Trophoblast cell (in vitro differentiated cells and primary cell): ENCODE results near the gene SESN1.

Experiments used
- DNase-seq, 2 donors: peaks; one replicate each; pipeline ENCODE4 v3.0.0-alpha.2; 2016
- H2AFZ ChIP-seq: 2 replicates; pipeline ENCODE4 v1.6.1; 2013; ENCODE audit warnings: low read length, moderate library complexity, mild to moderate bottlenecking; ENCODE audit not compliant: insufficient read depth, poor library complexity
- H2AK5ac ChIP-seq: 2 replicates; pipeline ENCODE4 v1.6.1; 2013; ENCODE audit warnings: mild to moderate bottlenecking, low read length
- H2BK120ac ChIP-seq: 2 replicates; pipeline ENCODE4 v1.6.1; 2013; ENCODE audit warnings: low read length, mild to moderate bottlenecking, moderate library complexity; ENCODE audit not compliant: insufficient read depth, poor library complexity
- H2BK12ac ChIP-seq: 2 replicates; pipeline ENCODE4 v1.6.1; 2013; ENCODE audit warnings: mild to moderate bottlenecking, low read length, moderate library complexity
- H2BK5ac ChIP-seq: 2 replicates; pipeline ENCODE4 v1.6.1; 2013; ENCODE audit warnings: low read length, low read depth, moderate library complexity, mild to moderate bottlenecking; ENCODE audit not compliant: poor library complexity
- H3K14ac ChIP-seq: 2 replicates; pipeline ENCODE4 v1.6.1; 2013; ENCODE audit warnings: mild to moderate bottlenecking, low read length
- H3K18ac ChIP-seq: 2 replicates; pipeline ENCODE4 v1.6.1; 2013; ENCODE audit warnings: mild to moderate bottlenecking, low read length
- H3K23ac ChIP-seq: 2 replicates; pipeline ENCODE4 v1.6.1; 2013; ENCODE audit warnings: low read length
- H3K27ac ChIP-seq: 2 replicates; pipeline ENCODE4 v1.5.1; 2013; ENCODE audit warnings: low read depth, mild to moderate bottlenecking, inconsistent platforms, low read length, moderate library complexity
- H3K27me3 ChIP-seq: 2 replicates; pipeline ENCODE4 v1.6.1; 2013; ENCODE audit warnings: inconsistent platforms, mild to moderate bottlenecking, low read length, moderate library complexity; ENCODE audit not compliant: insufficient read depth
- H3K36me3 ChIP-seq, 2 experiments: 1 replicate in 1 of 2; 2 replicates in 1 of 2; pipeline ENCODE4 v1.6.1; 2013; ENCODE audit warnings: low read length in 2 of 2, mild to moderate bottlenecking in 2 of 2, moderate library complexity in 1 of 2; ENCODE audit not compliant: insufficient read depth in 2 of 2, control insufficient read depth in 1 of 2
- H3K4ac ChIP-seq: 2 replicates; pipeline ENCODE4 v1.6.1; 2013; ENCODE audit warnings: low read depth, mild to moderate bottlenecking, low read length, moderate library complexity
- H3K4me1 ChIP-seq, 2 experiments: 1 replicate in 1 of 2; 2 replicates in 1 of 2; pipeline ENCODE4 v1.6.1; 2013; ENCODE audit warnings: low read length in 2 of 2, mild to moderate bottlenecking in 2 of 2, moderate library complexity in 1 of 2; ENCODE audit not compliant: insufficient read depth in 2 of 2, control insufficient read depth in 1 of 2
- H3K4me2 ChIP-seq: 2 replicates; pipeline ENCODE4 v1.6.1; 2013; ENCODE audit warnings: inconsistent platforms, mild to moderate bottlenecking, low read length, moderate library complexity
- H3K4me3 ChIP-seq: 2 replicates; pipeline ENCODE4 v1.5.1; 2013; ENCODE audit warnings: mild to moderate bottlenecking, low read depth, low read length, inconsistent platforms
- H3K79me1 ChIP-seq: one replicate; pipeline ENCODE4 v1.6.1; 2013; ENCODE audit warnings: low read length
- H3K79me2 ChIP-seq: 2 replicates; pipeline ENCODE4 v1.6.1; 2013; ENCODE audit warnings: low read length, mild to moderate bottlenecking; ENCODE audit not compliant: control insufficient read depth, insufficient read depth, poor library complexity
- H3K9ac ChIP-seq: 2 replicates; pipeline ENCODE4 v1.6.1; 2013; ENCODE audit warnings: mild to moderate bottlenecking, low read length
- H3K9me3 ChIP-seq: 2 replicates; pipeline ENCODE4 v1.6.1; 2013; ENCODE audit warnings: low read depth, mild to moderate bottlenecking, control low read depth, inconsistent platforms, low read length; ENCODE audit not compliant: insufficient read depth
- H4K12ac ChIP-seq: 2 replicates; pipeline ENCODE4 v1.6.1; 2013; ENCODE audit warnings: low read depth, mild to moderate bottlenecking, low read length, moderate library complexity
- H4K8ac ChIP-seq: 2 replicates; pipeline ENCODE4 v1.6.1; 2013; ENCODE audit warnings: low read depth, mild to moderate bottlenecking, low read length, moderate library complexity
- H4K91ac ChIP-seq: one replicate; pipeline ENCODE4 v1.6.1; 2013; ENCODE audit warnings: low read depth, mild to moderate bottlenecking, low read length, moderate library complexity
- WGBS: extraction: QIAGEN DNeasy Blood & Tissue Kit; methylation state at CpG from one replicate; pipeline ENCODE4 v1.1.7; 2013; ENCODE audit warnings: missing lambda C conversion rate; ENCODE audit not compliant: insufficient read length, insufficient coverage; ENCODE audit errors: extremely low coverage; 5-methylcytosine and 5-hydroxymethylcytosine counted together

SESN1 gene

DNA sequence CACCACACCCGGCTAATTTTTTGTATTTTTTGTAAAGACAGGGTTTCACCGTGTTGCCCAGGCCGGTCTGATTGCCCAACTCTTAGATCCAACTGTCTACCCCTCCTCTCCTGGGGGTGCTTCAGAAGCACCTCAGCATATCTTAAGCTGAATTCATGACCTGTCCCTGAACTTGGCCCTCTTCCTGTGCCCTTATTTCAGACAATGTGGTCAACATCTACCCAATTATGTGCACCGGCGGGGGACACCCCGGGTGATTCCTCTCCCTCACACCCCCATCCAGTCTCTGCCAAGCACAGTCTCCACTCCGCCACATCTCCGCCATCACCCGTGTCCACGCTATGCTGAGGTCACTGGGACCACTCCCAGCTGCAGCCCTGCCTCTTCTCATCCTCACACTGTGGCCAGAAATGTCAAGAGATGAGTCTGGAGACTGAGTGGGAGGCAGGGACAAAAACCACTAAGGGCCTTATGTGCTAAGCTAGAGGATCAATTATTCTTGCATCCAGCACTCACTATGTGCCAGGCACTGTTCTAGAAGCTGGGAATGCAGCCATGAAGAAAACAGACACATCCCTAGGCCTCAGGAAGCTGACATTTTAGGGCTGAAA, 134.6 kb downstream of the SESN1 start:
- H2AK5ac ChIP-seq = no peak overlapping the region

DNA sequence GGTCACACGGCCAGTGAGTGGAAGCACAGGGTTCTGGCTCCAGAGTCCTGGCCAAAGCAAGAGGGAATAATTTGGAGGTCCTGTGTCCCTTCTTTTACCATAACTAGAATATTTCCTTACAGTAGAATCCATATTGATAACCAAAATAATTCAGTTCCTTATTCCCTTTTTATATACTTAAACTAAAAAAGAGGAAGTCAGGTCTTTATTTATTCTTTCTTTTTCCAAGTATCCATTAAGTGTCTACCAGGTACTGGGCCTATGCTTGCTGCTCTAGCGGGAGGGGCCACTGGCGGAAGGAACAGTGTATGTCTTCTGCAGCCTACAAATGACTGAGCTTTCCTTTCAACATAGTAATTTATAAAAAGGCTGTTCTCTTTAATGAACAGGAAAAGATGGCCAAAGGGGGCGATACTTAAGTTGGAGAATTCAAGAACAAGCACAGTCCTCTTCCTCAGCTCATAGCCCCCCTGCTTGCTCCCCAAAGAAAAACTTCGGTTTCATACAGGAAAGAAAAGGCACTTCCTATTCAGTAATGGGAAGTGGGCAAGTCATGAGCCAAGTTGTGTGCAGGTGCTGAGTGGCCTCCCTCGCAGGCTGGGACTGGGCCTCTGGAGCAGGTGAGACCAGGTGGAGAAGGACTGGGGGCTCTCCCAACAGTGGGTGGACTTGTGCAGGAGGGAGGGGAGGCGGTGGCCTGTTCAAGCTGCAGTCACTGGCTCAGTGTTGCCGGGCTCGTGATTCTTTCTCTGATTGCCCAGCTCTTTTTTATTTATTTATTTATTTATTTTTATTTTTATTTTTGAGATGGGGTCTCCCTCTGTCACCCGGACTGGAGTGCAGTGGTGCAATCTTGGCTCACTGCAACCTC, 135.5 kb downstream of the SESN1 start:
- H3K4ac ChIP-seq = no peak overlapping the region
- H2BK120ac ChIP-seq = no peak overlapping the region
- no CpG with 5 or more reads among the region's 10 CpGs for WGBS
- H4K12ac ChIP-seq = no peak overlapping the region
- no peaks in the 10 kb centered on the region for H3K4me1 ChIP-seq
- H3K4me2 ChIP-seq = no peak overlapping the region
- no peak overlapping the region for H2AK5ac ChIP-seq
- H3K4me3 ChIP-seq = no peak overlapping the region
- H3K27me3 ChIP-seq = no peaks in the 10 kb centered on the region
- no peak overlapping the region for H3K18ac ChIP-seq
- no peak overlapping the region for H3K27ac ChIP-seq
- H3K79me1 ChIP-seq = no peaks in the 10 kb centered on the region
- no peak overlapping the region for H2AFZ ChIP-seq
- DNase-seq = no peak
- no peak overlapping the region for H4K91ac ChIP-seq
- no peaks in the 10 kb centered on the region for H3K79me2 ChIP-seq
- no peaks in the 10 kb centered on the region for H3K36me3 ChIP-seq
- no peak overlapping the region for H3K9ac ChIP-seq
- H2BK5ac ChIP-seq = no peak overlapping the region
- no peak overlapping the region for H3K14ac ChIP-seq
- H2BK12ac ChIP-seq = no peak overlapping the region
- no peak overlapping the region for H3K23ac ChIP-seq
- no peak overlapping the region for H4K8ac ChIP-seq
- H3K9me3 ChIP-seq = no peaks in the 10 kb centered on the region

More for the DNA sequence above, 134.6 kb downstream of the SESN1 start:
- H3K79me2 ChIP-seq = no peaks in the 10 kb centered on the region
- no peak overlapping the region for H3K14ac ChIP-seq
- H3K79me1 ChIP-seq = no peaks in the 10 kb centered on the region
- no peak overlapping the region for H3K4ac ChIP-seq
- no peaks in the 10 kb centered on the region for H3K27me3 ChIP-seq
- no CpG with 5 or more reads among the region's 10 CpGs for WGBS
- no peak overlapping the region for H4K8ac ChIP-seq
- no peak overlapping the region for H2BK5ac ChIP-seq
- H2AFZ ChIP-seq = no peak overlapping the region
- H4K12ac ChIP-seq = no peak overlapping the region
- H3K4me3 ChIP-seq = no peak overlapping the region
- H2BK120ac ChIP-seq = no peak overlapping the region
- no peak overlapping the region for H3K4me2 ChIP-seq
- no peak overlapping the region for H2BK12ac ChIP-seq
- H3K23ac ChIP-seq = no peak overlapping the region
- no peak for DNase-seq
- H3K27ac ChIP-seq = no peak overlapping the region
- H3K4me1 ChIP-seq = no peaks in the 10 kb centered on the region
- H3K36me3 ChIP-seq = no peaks in the 10 kb centered on the region
- H3K9ac ChIP-seq = no peak overlapping the region
- H3K9me3 ChIP-seq = no peaks in the 10 kb centered on the region
- no peak overlapping the region for H3K18ac ChIP-seq
- H4K91ac ChIP-seq = no peak overlapping the region

DNA sequence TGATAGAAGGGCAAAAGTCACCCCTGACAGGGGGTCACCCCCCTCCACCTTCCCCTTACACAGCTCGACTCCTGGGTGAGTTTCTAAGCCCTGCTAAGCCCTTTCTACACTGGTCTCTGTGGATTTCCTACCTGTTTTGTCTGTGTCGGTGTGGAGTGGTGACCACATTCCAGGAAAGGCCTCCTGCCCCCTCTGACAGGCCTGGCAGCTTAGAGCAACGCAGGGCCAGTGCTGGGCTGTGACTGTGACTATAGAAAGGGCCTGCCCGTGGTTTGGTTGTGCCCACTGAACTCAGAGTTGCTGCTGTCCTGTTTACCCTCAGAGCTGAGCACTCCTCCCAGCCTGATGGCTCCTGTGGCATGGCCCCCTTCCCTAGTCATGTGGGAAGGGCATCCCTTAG, 137.4 kb downstream of the SESN1 start:
- no CpG with 5 or more reads among the region's 4 CpGs for WGBS
- no peak overlapping the region for H3K23ac ChIP-seq

DNA sequence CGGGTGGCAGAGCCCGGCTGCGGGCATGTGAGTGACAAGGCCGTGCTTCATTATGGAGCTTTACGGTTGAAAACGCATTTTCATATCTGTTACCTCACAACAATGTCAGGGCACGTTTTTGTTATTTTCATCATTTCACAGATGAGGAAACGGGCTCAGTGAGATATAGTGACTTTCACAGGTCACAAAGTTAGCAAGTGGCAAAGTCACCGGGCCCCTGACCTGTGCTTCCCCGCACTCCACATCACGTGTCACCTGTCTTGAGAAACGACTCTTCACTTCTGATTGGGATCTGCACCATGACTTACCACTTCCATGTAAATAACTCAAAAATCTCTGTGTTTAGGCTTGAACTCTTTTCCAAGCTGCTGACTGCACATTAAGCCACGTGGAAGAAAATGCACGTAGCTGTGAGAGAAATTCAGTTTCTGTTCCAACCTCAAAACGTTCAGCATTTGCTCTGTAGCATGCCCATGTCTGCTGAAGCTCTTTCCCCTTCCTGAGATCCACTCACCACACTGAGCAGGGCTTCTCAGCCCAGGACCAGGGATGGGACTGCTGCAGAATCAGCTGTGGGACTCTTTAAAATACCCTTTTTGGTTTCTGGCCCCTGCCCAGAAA, 139.2 kb downstream of the SESN1 start:
- Histone ChIP-seq H4K12ac (no peak overlapping the region), H3K79me1 (no peaks in the 10 kb centered on the region), H2BK12ac (no peak overlapping the region), H3K4me1 (no peaks in the 10 kb centered on the region), H3K27me3 (no peaks in the 10 kb centered on the region), H4K8ac (no peak overlapping the region), H3K9ac (no peak overlapping the region), H2AK5ac (no peak overlapping the region), H3K27ac (no peak overlapping the region), H2BK120ac (no peak overlapping the region), H3K4me3 (no peak overlapping the region), H3K4ac (no peak overlapping the region), H3K4me2 (no peak overlapping the region), H3K23ac (no peak overlapping the region), H4K91ac (no peak overlapping the region), H3K14ac (no peak overlapping the region), H3K36me3 (no peaks in the 10 kb centered on the region), H2BK5ac (no peak overlapping the region), H3K18ac (no peak overlapping the region), H3K9me3 (no peaks in the 10 kb centered on the region), H3K79me2 (no peaks in the 10 kb centered on the region), H2AFZ (no peak overlapping the region)
- no peak for DNase-seq
- no CpG with 5 or more reads among the region's 15 CpGs for WGBS

More for the DNA sequence above, 137.4 kb downstream of the SESN1 start:
- Histone ChIP-seq H2BK12ac (no peak overlapping the region), H3K9ac (no peak overlapping the region), H2AK5ac (no peak overlapping the region), H3K79me1 (no peaks in the 10 kb centered on the region), H3K27me3 (no peaks in the 10 kb centered on the region), H4K91ac (no peak overlapping the region), H3K4ac (no peak overlapping the region), H4K8ac (no peak overlapping the region), H3K4me1 (no peaks in the 10 kb centered on the region), H3K27ac (no peak overlapping the region), H2BK5ac (no peak overlapping the region), H4K12ac (no peak overlapping the region), H3K79me2 (no peaks in the 10 kb centered on the region), H3K4me3 (no peak overlapping the region), H3K14ac (no peak overlapping the region), H3K18ac (no peak overlapping the region), H3K9me3 (no peaks in the 10 kb centered on the region), H2BK120ac (no peak overlapping the region), H3K36me3 (no peaks in the 10 kb centered on the region), H2AFZ (no peak overlapping the region), H3K4me2 (no peak overlapping the region)
- DNase-seq = no peak
